Rectal smooth muscle tissue (tissue), 1 donor: ENCODE data around the gene DNAAF3.
"Not testable (repeated sequence)": the region's sequence is repeated elsewhere in the genome, so short reads cannot be mapped to it uniquely, and the experiment has no call there.

ENCODE experiments used
- H3K27ac ChIP-seq: one replicate; pipeline ENCODE4 v1.7.0; 2013; ENCODE audit warnings: low read depth, low read length, inconsistent platforms
- H3K27me3 ChIP-seq: one replicate; pipeline ENCODE4 v1.7.0; 2013; ENCODE audit warnings: low read length; ENCODE audit not compliant: control insufficient read depth, insufficient read depth
- H3K36me3 ChIP-seq: one replicate; pipeline ENCODE4 v1.7.0; 2013; ENCODE audit warnings: low read length; ENCODE audit not compliant: control insufficient read depth, insufficient read depth
- H3K4me1 ChIP-seq: one replicate; pipeline ENCODE4 v1.7.0; 2013; ENCODE audit warnings: low read length; ENCODE audit not compliant: control insufficient read depth, insufficient read depth
- H3K4me3 ChIP-seq: one replicate; pipeline ENCODE4 v1.7.0; 2013; ENCODE audit warnings: low read length
- H3K9ac ChIP-seq: one replicate; pipeline ENCODE4 v1.7.0; 2013; ENCODE audit warnings: low read length

Gene DNAAF3

DNA sequence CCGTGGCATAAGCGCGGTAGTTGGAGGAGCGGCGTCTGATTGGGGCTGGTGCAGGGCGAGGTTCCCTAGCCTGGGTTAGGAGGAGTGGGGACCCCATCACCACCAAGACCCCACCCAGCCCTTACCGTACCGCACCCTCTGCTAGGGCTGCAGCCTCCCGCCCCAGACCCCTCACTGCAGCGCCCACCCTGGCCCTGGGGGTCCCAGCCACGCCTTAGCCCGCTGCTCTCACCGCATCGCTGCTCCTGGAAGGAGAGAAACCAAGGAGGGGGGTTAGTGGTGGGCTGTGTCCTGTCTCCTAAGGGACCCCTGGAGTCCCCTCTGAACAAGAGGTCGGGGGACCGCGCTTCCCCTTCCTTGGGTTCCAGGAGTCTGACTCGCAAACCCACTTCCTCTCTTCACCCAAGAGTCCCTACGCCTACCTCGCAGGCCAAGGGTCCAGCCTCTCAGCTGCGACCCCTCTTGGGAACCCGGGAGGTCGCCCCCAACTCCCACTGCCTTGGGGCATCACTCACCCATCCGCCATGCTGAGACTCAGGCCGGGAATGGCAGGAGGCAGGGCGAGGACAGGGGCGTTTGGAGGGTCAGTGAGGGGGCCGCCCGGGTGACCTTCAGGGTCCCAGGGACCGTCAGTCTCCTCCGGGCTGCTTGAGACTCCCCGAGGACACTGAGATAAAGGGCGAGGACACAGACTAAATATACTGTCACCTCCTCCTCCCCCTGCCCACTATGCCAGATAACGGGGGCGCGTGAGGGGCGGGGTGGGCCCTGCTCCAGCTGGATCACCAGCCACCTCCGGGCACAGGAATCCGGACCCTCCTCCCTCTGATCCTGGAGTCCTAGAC lies 9.1 kb downstream of the DNAAF3 start, which contains the start of gene TNNI3:
Gene TNNI3, minus strand, starts transcription at position 669 of the 845 bp plus-strand sequence. Its CDS starts 143 bp downstream, at position 526.
- H3K27me3 ChIP-seq, result peaks cover 16% of the 10 kb centered on the region
- no peak within 1 kb of the TSS for H3K9ac ChIP-seq
- no peak within 1 kb of the TSS for H3K4me3 ChIP-seq
- no peaks in the 10 kb centered on the region for H3K36me3 ChIP-seq
- no peak within 1 kb of the TSS for H3K27ac ChIP-seq
- H3K4me1 ChIP-seq, result no peaks in the 10 kb centered on the region

- H3K27me3 ChIP-seq, result peaks cover 11% of the 10 kb centered on the region
- peak overlapping the region; percentile 41 for H3K4me3 ChIP-seq
- no peak overlapping the region for H3K27ac ChIP-seq
- no peak overlapping the region for H3K9ac ChIP-seq
- no peaks in the 10 kb centered on the region for H3K36me3 ChIP-seq
- no peaks in the 10 kb centered on the region for H3K4me1 ChIP-seq
Measured at GRCh38 chr19:55156202-55157063, 10.0 kb downstream of the DNAAF3 start.

DNA sequence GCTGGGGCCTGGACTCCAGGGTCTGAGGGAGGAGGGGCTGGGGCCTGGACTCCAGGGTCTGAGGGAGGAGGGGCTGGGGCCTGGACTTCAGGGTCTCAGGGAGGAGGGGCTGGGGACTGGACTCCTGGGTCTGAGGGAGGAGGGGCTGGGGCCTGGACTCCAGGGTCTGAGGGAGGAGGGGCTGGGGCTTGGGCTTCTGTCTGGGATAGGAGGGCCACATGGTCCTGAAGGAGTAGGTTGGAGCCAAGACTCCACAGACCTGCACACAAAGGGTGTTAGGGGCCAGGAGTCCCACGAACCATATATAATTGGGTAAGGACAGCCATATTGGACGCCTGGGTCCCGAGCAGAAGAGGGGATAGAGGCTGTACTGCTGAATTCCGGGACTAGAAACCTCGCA lies 10.6 kb downstream of the DNAAF3 start:
- Histone ChIP-seq H3K27me3 (peaks cover 11% of the 10 kb centered on the region), H3K4me3 (peak overlapping the region; percentile 41)
- H3K36me3 ChIP-seq, H3K9ac ChIP-seq, H3K4me1 ChIP-seq, H3K27ac ChIP-seq: not testable (repeated sequence)

- no peak overlapping the region for H3K9ac ChIP-seq
- H3K27ac ChIP-seq, result no peak overlapping the region
- H3K4me1 ChIP-seq, result no peaks in the 10 kb centered on the region
- H3K36me3 ChIP-seq, result no peaks in the 10 kb centered on the region
- H3K27me3 ChIP-seq, result peaks cover 11% of the 10 kb centered on the region
- H3K4me3 ChIP-seq, result no peak overlapping the region
Measured at GRCh38 chr19:55153652-55154264, 12.7 kb downstream of the DNAAF3 start.

DNA sequence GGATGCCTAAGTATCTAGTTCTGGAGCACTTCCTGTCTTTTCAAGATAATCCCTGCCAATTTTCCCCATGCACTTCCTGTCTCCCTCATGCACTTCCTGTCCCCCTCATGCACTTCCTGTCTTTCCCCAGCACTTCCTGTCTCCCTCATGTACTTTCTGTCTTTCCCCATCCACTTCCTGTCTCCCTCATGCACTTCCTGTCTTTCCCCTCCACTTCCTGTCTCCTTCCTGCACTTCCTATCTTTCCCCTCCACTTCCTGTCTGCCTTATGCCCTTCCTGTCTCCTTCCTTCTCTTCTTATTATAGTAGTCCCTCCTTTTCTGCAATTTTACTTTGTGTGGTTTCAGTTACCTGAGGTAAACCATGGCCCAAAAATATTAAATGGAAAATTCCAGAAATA lies 14.4 kb downstream of the DNAAF3 start:
- Histone ChIP-seq H3K27ac (no peak overlapping the region), H3K9ac (no peak overlapping the region), H3K4me3 (no peak overlapping the region), H3K36me3 (no peaks in the 10 kb centered on the region), H3K4me1 (no peaks in the 10 kb centered on the region), H3K27me3 (peaks cover 16% of the 10 kb centered on the region)

DNA sequence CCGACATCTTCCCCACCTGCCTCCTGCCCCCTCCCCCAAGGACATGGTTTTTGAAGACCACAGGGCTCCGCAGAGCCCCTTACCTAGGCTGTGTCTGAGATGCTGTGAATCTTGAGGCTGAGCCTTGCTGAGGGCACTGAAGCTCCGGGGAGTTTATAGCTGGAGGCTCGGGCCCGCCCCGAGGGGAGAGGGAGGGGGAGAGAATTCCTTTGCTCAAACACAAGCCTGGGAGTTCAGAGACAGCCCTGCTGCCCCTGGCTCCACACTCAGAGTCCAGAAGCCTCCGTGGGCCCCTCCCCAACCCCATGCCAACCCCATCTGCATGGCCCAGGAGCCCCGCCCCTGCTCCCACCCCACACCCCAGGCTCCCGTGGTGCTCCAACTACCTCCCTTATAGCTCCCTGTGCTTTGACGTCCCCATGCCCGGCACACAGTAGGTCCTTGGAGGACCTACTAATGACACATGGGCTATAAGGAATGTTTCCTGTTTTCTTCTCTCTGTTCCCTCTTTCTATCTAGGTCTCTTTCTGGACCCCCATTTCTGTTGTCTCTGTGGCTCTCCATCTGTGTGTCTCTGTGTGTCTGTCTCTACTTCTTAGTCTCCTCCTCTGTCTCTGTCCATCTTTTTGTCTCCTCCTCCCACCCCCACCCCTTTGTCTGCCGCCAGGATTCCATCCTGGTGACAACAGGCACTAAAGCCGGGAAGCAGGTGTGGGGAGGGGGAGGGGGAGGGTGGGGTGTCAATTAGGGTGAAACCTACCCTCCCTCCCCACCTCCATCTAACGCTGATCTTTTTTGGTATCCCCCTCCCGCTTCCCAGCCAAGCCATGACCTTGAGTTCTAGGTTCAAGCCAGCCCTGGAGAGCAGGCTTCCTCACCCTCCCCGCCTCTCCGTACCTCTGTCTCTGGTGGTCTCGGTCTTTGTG lies 17.1 kb downstream of the DNAAF3 start, which contains the start of gene TNNT1:
Gene TNNT1, minus strand, starts transcription at position 129 of the 926 bp plus-strand sequence. CDS start 2,049 bp downstream, outside the sequence.
- H3K27me3 ChIP-seq, result peaks cover 24% of the 10 kb centered on the region

DNA sequence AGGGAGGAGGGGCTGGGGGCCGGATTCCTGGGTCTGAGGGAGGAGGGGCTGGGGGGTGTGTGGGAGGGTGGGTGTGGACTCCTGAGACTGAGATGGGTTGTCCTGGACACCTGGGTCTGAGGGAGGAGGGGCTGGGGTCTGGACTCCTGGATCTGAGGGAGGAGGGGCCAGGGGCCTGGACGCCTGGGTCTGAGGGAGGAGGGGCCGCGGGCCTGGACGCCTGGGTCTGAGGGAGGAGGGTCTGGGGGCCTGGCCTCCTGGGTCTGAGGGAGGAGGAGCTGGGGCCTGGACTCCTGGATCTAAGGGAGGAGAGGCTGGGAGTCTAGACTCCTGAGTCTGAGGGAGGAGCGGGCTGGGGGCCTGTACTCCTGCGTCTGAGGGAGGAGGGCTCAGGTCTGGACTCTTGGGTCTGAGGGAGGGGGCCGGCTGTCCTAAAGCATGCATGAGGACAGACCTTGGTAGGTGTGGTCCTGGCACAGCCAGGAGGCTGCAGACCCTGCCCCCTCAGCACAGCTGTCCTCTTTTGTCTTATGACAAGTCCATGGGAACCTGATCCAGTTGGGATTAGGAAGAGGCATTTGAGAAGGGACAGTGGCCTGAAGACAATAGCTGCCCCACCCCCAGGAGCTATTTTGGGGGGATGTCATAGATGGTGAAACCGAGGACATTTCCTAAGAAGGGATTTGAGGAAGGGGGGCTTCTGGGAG lies 18.7 kb downstream of the DNAAF3 start:
- no peak overlapping the region for H3K27ac ChIP-seq
- H3K4me1 ChIP-seq, result no peaks in the 10 kb centered on the region
- H3K27me3 ChIP-seq, result peaks cover 30% of the 10 kb centered on the region
- no peaks in the 10 kb centered on the region for H3K36me3 ChIP-seq
- no peak overlapping the region for H3K4me3 ChIP-seq
- H3K9ac ChIP-seq, result no peak overlapping the region

More for the DNA sequence above, 17.1 kb downstream of the DNAAF3 start, which contains the start of gene TNNT1:
- Histone ChIP-seq H3K36me3 (no peaks in the 10 kb centered on the region), H3K4me1 (no peaks in the 10 kb centered on the region), H3K4me3 (no peak within 1 kb of the TSS), H3K27ac (no peak within 1 kb of the TSS), H3K9ac (no peak within 1 kb of the TSS)

DNA sequence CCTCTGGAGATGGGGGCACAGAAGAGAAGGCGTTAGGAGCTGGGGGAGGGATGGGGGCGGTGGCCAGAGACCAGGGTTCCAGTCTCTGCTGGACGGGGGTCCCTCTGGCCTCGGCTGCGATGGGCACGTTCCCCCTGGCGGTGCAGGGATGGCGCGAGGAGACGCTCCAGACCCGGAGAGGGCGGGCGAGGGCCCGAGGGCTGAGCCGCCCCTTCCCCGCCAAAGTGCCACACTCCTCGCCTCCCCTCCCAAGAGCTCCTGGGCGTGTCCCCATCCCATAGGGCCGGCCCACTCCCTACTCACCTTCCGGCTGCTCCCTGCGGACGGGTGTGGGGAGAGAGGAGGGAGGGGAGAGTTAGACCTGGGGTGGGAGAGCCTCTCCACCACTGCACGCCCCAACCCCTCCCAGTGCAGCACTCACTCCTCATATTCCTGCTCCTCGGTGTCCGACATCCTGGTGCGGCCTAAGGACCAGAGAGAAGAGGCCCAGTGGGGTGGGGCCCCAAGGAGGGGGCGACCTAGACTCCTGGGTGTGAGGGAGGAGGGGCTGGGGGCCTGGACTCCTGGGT lies 19.6 kb downstream of the DNAAF3 start:
- no peak overlapping the region for H3K9ac ChIP-seq
- no peak overlapping the region for H3K27ac ChIP-seq
- no peaks in the 10 kb centered on the region for H3K36me3 ChIP-seq
- H3K4me1 ChIP-seq, result no peaks in the 10 kb centered on the region
- H3K4me3 ChIP-seq, result no peak overlapping the region
- peaks cover 32% of the 10 kb centered on the region for H3K27me3 ChIP-seq

DNA sequence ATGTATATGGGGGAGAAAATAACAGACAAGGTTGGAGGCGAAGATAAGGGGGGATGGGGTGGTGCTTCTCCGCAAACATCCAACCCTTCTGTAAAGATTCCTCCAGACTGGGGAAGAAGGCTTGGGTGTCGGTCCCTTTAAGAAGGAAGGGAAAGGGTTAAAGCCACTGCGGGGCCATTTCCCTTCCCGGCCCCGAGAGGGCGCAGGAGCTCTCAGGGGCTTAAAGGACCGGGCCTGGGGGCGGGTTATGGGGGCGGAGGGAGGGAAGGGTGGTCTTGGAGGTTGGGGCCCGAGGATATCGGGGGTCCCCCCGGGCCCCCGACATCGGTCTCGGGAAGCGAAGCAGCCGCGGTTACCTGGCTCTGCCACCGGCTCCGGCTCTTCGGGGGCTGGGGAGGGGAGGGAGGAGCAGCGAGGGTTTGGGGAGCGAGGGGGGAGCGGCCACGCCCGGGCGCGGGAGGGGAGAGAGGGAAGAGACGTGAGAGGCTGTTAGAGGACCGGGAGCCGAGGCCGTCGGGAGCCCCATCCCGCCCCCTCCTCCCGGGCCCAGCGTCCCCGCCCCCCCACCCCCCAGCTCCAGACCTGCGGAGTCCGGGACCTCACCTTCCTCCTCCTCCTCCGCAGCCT lies 20.2 kb downstream of the DNAAF3 start:
- H3K4me1 ChIP-seq, result no peaks in the 10 kb centered on the region
- H3K27ac ChIP-seq, result no peak overlapping the region
- no peaks in the 10 kb centered on the region for H3K36me3 ChIP-seq
- no peak overlapping the region for H3K4me3 ChIP-seq
- H3K27me3 ChIP-seq, result peaks cover 35% of the 10 kb centered on the region
- no peak overlapping the region for H3K9ac ChIP-seq

DNA sequence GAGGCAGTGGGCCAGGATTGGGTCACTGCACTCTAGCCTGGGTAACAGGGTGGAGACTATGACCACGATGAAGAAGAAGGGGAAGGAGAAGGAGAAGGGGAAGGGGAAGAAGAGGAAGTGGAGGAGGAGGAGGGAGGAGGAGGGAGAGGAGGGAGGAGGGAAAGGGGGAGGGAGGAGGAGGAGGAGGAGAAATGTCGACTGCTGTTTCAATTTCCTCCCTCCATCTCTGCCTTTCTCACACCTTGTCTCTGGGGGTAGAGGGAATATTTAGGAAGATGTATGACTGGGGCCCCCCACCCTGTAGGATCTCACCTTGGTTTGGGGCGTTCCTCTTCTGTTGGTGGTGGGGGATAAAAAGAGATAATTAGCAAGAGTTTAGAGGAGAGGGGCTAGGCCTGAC lies 21.2 kb downstream of the DNAAF3 start:
- H3K27me3 ChIP-seq, result peaks cover 40% of the 10 kb centered on the region
- no peak overlapping the region for H3K9ac ChIP-seq
- H3K4me1 ChIP-seq, result no peaks in the 10 kb centered on the region
- no peaks in the 10 kb centered on the region for H3K36me3 ChIP-seq
- no peak overlapping the region for H3K4me3 ChIP-seq
- no peak overlapping the region for H3K27ac ChIP-seq
